H9 (cell line): ENCODE measurements around the gene KIF3B. TPM values are rescaled to one million over a fixed set of nuclear protein-coding genes. Genes with fewer than 3 reads are reported as not detected.

ENCODE experiments used
- DNase-seq: peaks from one replicate; pipeline ENCODE4 v3.0.0-alpha.2; 2017
- H2AFZ ChIP-seq: one replicate; pipeline ENCODE4 v1.6.1; 2013; ENCODE audit warnings: mild to moderate bottlenecking, low read length, control low read depth, moderate library complexity
- H2AK5ac ChIP-seq: 2 replicates; pipeline ENCODE4 v1.6.1; 2013; ENCODE audit warnings: low read length, control low read depth, mixed read lengths; ENCODE audit not compliant: insufficient read length
- H2BK120ac ChIP-seq: one replicate; pipeline ENCODE4 v1.6.1; 2013; ENCODE audit warnings: low read depth, mild to moderate bottlenecking, low read length, control low read depth, inconsistent platforms; ENCODE audit not compliant: poor library complexity, severe bottlenecking
- H2BK12ac ChIP-seq: 2 replicates; pipeline ENCODE4 v1.6.1; 2013; ENCODE audit warnings: low read length, control low read depth, mixed read lengths, low read depth; ENCODE audit not compliant: insufficient read length
- H2BK15ac ChIP-seq: 2 replicates; pipeline ENCODE4 v1.6.1; 2013; ENCODE audit warnings: low read depth, low read length, control low read depth
- H2BK20ac ChIP-seq: one replicate; pipeline ENCODE4 v1.6.1; 2013; ENCODE audit warnings: low read depth, mild to moderate bottlenecking, low read length, control low read depth, inconsistent platforms; ENCODE audit not compliant: poor library complexity, severe bottlenecking
- H2BK5ac ChIP-seq: 2 replicates; pipeline ENCODE4 v1.6.1; 2013; ENCODE audit warnings: low read length, control low read depth, mixed read lengths; ENCODE audit not compliant: insufficient read length
- H3K14ac ChIP-seq: 2 replicates; pipeline ENCODE4 v1.6.1; 2013; ENCODE audit warnings: low read length, control low read depth; ENCODE audit not compliant: insufficient read depth
- H3K18ac ChIP-seq: 2 replicates; pipeline ENCODE4 v1.6.1; 2013; ENCODE audit warnings: low read depth, mild to moderate bottlenecking, mixed read lengths, low read length, control low read depth; ENCODE audit not compliant: insufficient read length
- H3K23ac ChIP-seq: 2 replicates; pipeline ENCODE4 v1.6.1; 2013; ENCODE audit warnings: low read length, control low read depth, mixed read lengths, low read depth; ENCODE audit not compliant: insufficient read length
- H3K23me2 ChIP-seq: 2 replicates; pipeline ENCODE4 v1.6.1; 2013; ENCODE audit warnings: low read depth, mild to moderate bottlenecking, mixed read lengths, low read length, control low read depth; ENCODE audit not compliant: insufficient read length, poor library complexity, severe bottlenecking
- H3K27ac ChIP-seq: 2 replicates; pipeline ENCODE4 v1.5.1; 2013; ENCODE audit warnings: low read length, control low read depth, mixed read lengths, low read depth; ENCODE audit not compliant: insufficient read length
- H3K27me3 ChIP-seq: 2 replicates; pipeline ENCODE4 v1.6.1; 2013; ENCODE audit warnings: low read length, control low read depth, inconsistent platforms; ENCODE audit not compliant: insufficient read depth
- H3K4ac ChIP-seq: 2 replicates; pipeline ENCODE4 v1.6.1; 2013; ENCODE audit warnings: low read depth, mild to moderate bottlenecking, control low read depth, inconsistent platforms, low read length, moderate library complexity
- H3K4me1 ChIP-seq: 2 replicates; pipeline ENCODE4 v1.6.1; 2013; ENCODE audit warnings: low read length, control low read depth, inconsistent platforms; ENCODE audit not compliant: insufficient read depth
- H3K4me2 ChIP-seq: 2 replicates; pipeline ENCODE4 v1.6.1; 2013; ENCODE audit warnings: low read length, control low read depth, mixed read lengths; ENCODE audit not compliant: insufficient read length, insufficient read depth
- H3K56ac ChIP-seq: 2 replicates; pipeline ENCODE4 v1.6.1; 2013; ENCODE audit warnings: low read depth, mild to moderate bottlenecking, mixed read lengths, low read length, control low read depth; ENCODE audit not compliant: insufficient read length
- H3K79me1 ChIP-seq: 2 replicates; pipeline ENCODE4 v1.6.1; 2013; ENCODE audit warnings: low read depth, mild to moderate bottlenecking, moderate library complexity, low read length, control low read depth, inconsistent platforms; ENCODE audit not compliant: insufficient read depth, poor library complexity, severe bottlenecking
- H3K79me2 ChIP-seq: 2 replicates; pipeline ENCODE4 v1.6.1; 2013; ENCODE audit warnings: low read length, control low read depth, inconsistent platforms; ENCODE audit not compliant: insufficient read depth
- H3K9ac ChIP-seq: 2 replicates; pipeline ENCODE4 v1.6.1; 2013; ENCODE audit warnings: low read length, control low read depth, mixed read lengths; ENCODE audit not compliant: insufficient read length; ENCODE audit errors: extremely low read depth
- H3K9me3 ChIP-seq: one replicate; pipeline ENCODE4 v1.6.1; 2013; ENCODE audit warnings: low read depth, low read length, inconsistent platforms; ENCODE audit not compliant: control insufficient read depth
- H3T11ph ChIP-seq: one replicate; pipeline ENCODE4 v1.6.1; 2013; ENCODE audit warnings: mild to moderate bottlenecking, low read length, control low read depth, inconsistent platforms
- H4K20me1 ChIP-seq: one replicate; pipeline ENCODE4 v1.6.1; 2013; ENCODE audit not compliant: control insufficient read depth, insufficient read length, insufficient read depth
- H4K5ac ChIP-seq: 2 replicates; pipeline ENCODE4 v1.6.1; 2013; ENCODE audit warnings: low read depth, mild to moderate bottlenecking, mixed read lengths, low read length, control low read depth; ENCODE audit not compliant: insufficient read length
- H4K8ac ChIP-seq: replicated peaks from 2 replicates; pipeline ENCODE4 v1.6.1; 2013; ENCODE audit warnings: low read length, control low read depth, mixed read lengths, low read depth; ENCODE audit not compliant: insufficient read length
- H4K91ac ChIP-seq: 2 replicates; pipeline ENCODE4 v1.6.1; 2013; ENCODE audit warnings: low read depth, mild to moderate bottlenecking, moderate library complexity, mixed read lengths, low read length, control low read depth; ENCODE audit not compliant: insufficient read length
- H3K27ac Mint-ChIP-seq, 3 experiments: 2 replicates in 2 of 3; 3 replicates in 1 of 3; pipeline ENCODE4 v1.8.0; 2020 to 2021; ENCODE audit warnings: mixed read lengths in 3 of 3, mild to moderate bottlenecking in 1 of 3, moderate library complexity in 1 of 3
- H3K27me3 Mint-ChIP-seq: 2 replicates; pipeline ENCODE4 v1.8.0; 2021; ENCODE audit warnings: low read depth, mild to moderate bottlenecking, moderate library complexity, mixed read lengths
- H3K36me3 Mint-ChIP-seq, 3 experiments: 2 replicates in 2 of 3; 3 replicates in 1 of 3; pipeline ENCODE4 v1.8.0; 2020 to 2021; ENCODE audit warnings: low read depth in 3 of 3, mixed read lengths in 3 of 3; ENCODE audit not compliant: insufficient read depth in 1 of 3
- H3K4me1 Mint-ChIP-seq, 2 experiments: 2 replicates each; pipeline ENCODE4 v1.8.0; 2020; ENCODE audit warnings: mixed read lengths in 2 of 2
- H3K4me3 Mint-ChIP-seq, 2 experiments: 2 replicates in 1 of 2; 3 replicates in 1 of 2; pipeline ENCODE4 v1.8.0; 2020 to 2021; ENCODE audit warnings: mild to moderate bottlenecking in 2 of 2, mixed read lengths in 2 of 2, moderate library complexity in 1 of 2
- H3K9me3 Mint-ChIP-seq, 2 experiments: 2 replicates in 1 of 2; 3 replicates in 1 of 2; pipeline ENCODE4 v1.8.0; 2020; ENCODE audit warnings: mild to moderate bottlenecking in 2 of 2, mixed read lengths in 2 of 2, moderate library complexity in 1 of 2
- WGBS: extraction: QIAGEN DNeasy Blood & Tissue Kit; methylation state at CpG from one replicate; pipeline ENCODE4 v1.1.7; 2013; ENCODE audit warnings: missing lambda C conversion rate, low lambda C conversion rate, mixed read lengths; ENCODE audit not compliant: insufficient read length; ENCODE audit errors: extremely low coverage; 5-methylcytosine and 5-hydroxymethylcytosine counted together
- total RNA-seq: library from RNA; stranded (reverse); gene quantifications from 2 replicates; pipeline ENCODE4 v1.2.1, GENCODE V29; 2021
- TF ChIP-seq, protein P1 (sequence below): fragments of 200-600 bp; sonication (generic); conservative IDR thresholded peaks from 3 replicates; pipeline ENCODE4 v1.8.0; 2021; ENCODE audit warnings: antibody characterized with exemption, mild to moderate bottlenecking

The KIF3B gene
- total RNA-seq, 1 experiment from 2014 or later = 29.7 TPM

- H3T11ph ChIP-seq = no peak overlapping the region
- no peaks in the 10 kb centered on the region for H3K9me3 ChIP-seq
- no peaks in the 10 kb centered on the region for H3K27me3 ChIP-seq
- DNase-seq = no peak
- H2BK12ac ChIP-seq = no peak overlapping the region
- Mint-ChIP-seq H3K4me1 (peaks cover 5 to 9% of the 10 kb centered on the region in 2 experiments), H3K4me3 (no peak overlapping the region), H3K27ac (no peak overlapping the region), H3K27me3 (peaks cover 2% of the 10 kb centered on the region), H3K36me3 (peaks cover 0 to 5% (median 3%) of the 10 kb centered on the region in 3 experiments; a peak in 4 of 7 replicates), H3K9me3 (no peaks in the 10 kb centered on the region)
- no peak overlapping the region for H2AK5ac ChIP-seq
- no peaks in the 10 kb centered on the region for H3K79me2 ChIP-seq
- H4K91ac ChIP-seq = no peak overlapping the region
- no CpG with 5 or more reads among the region's 5 CpGs for WGBS
- no peak overlapping the region for H3K23ac ChIP-seq
- H4K20me1 ChIP-seq = no peaks in the 10 kb centered on the region
- H2BK5ac ChIP-seq = no peak overlapping the region
- H2BK15ac ChIP-seq = no peak overlapping the region
- no peak overlapping the region for H3K27ac ChIP-seq
- no peak overlapping the region for H2BK120ac ChIP-seq
- no peak overlapping the region for H2BK20ac ChIP-seq
- TF ChIP-seq, protein P1, sequence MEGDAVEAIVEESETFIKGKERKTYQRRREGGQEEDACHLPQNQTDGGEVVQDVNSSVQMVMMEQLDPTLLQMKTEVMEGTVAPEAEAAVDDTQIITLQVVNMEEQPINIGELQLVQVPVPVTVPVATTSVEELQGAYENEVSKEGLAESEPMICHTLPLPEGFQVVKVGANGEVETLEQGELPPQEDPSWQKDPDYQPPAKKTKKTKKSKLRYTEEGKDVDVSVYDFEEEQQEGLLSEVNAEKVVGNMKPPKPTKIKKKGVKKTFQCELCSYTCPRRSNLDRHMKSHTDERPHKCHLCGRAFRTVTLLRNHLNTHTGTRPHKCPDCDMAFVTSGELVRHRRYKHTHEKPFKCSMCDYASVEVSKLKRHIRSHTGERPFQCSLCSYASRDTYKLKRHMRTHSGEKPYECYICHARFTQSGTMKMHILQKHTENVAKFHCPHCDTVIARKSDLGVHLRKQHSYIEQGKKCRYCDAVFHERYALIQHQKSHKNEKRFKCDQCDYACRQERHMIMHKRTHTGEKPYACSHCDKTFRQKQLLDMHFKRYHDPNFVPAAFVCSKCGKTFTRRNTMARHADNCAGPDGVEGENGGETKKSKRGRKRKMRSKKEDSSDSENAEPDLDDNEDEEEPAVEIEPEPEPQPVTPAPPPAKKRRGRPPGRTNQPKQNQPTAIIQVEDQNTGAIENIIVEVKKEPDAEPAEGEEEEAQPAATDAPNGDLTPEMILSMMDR = peak; percentile 67
- no peak overlapping the region for H4K5ac ChIP-seq
- H3K79me1 ChIP-seq = no peaks in the 10 kb centered on the region
- H3K18ac ChIP-seq = no peak overlapping the region
- H3K4me1 ChIP-seq = peaks cover 3% of the 10 kb centered on the region; the same call in 1 of the 2 replicates
- no peak overlapping the region for H3K14ac ChIP-seq
- no peak overlapping the region for H3K4me2 ChIP-seq
- H3K23me2 ChIP-seq = no peaks in the 10 kb centered on the region
- no peak overlapping the region for H3K4ac ChIP-seq
- H3K56ac ChIP-seq = no peak overlapping the region
- no peak overlapping the region for H4K8ac ChIP-seq
- no peak overlapping the region for H2AFZ ChIP-seq
- H3K9ac ChIP-seq = no peak overlapping the region
Observed at GRCh38 chr20:32336918-32337347, 59.5 kb downstream of the KIF3B start.
